ENCODE data around the gene RAB11FIP3.

The RAB11FIP3 gene

GRCh38 chr16:510066-510825, 84.8 kb downstream of the RAB11FIP3 start:
- DNase-seq (ENCODE audit: low read depth, low spot score), result no peak
- in situ Hi-C loops (cut with HindIII; ENCODE audit: low sequenced_read_pairs), result no loop called here
- no peak overlapping the region for H3K4me3 ChIP-seq (ENCODE audit: low read depth, low read length)
- TF ChIP-seq, protein P1, sequence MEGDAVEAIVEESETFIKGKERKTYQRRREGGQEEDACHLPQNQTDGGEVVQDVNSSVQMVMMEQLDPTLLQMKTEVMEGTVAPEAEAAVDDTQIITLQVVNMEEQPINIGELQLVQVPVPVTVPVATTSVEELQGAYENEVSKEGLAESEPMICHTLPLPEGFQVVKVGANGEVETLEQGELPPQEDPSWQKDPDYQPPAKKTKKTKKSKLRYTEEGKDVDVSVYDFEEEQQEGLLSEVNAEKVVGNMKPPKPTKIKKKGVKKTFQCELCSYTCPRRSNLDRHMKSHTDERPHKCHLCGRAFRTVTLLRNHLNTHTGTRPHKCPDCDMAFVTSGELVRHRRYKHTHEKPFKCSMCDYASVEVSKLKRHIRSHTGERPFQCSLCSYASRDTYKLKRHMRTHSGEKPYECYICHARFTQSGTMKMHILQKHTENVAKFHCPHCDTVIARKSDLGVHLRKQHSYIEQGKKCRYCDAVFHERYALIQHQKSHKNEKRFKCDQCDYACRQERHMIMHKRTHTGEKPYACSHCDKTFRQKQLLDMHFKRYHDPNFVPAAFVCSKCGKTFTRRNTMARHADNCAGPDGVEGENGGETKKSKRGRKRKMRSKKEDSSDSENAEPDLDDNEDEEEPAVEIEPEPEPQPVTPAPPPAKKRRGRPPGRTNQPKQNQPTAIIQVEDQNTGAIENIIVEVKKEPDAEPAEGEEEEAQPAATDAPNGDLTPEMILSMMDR (IDR thresholded peaks at IDR 0.05; ENCODE audit: low read depth, low read length), result no peak

DNA sequence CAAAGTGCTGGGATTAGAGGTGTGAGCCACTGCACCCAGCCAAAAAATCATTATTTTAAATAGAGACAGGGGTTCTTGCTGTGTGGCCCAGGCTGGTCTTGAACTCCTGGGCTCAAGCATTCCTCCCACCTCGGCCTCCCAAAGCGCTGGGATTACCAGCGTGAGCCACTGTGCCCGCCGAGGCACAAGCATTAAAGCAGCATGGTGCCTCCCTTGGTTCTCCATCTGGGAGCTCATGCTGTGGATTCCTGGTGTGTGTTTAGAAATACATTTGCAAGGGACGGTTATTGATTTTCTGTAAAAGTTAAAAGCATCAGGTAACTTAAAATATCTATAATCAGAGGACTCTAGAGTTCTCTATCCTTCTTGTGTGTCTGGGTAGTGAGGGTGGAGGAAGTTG, 87.4 kb downstream of the RAB11FIP3 start:
- in situ Hi-C loops (cut with HindIII; ENCODE audit: low sequenced_read_pairs), result no loop called here
- no peak overlapping the region for H3K4me3 ChIP-seq (ENCODE audit: low read depth, low read length)
- TF ChIP-seq, protein P1 (IDR thresholded peaks at IDR 0.05; ENCODE audit: low read depth, low read length), result no peak
- DNase-seq (ENCODE audit: low read depth, low spot score), result no peak

GRCh38 chr16:513950-514349, 88.5 kb downstream of the RAB11FIP3 start:
- in situ Hi-C loops (cut with HindIII; ENCODE audit: low sequenced_read_pairs), result no loop called here
- TF ChIP-seq, protein P1 (IDR thresholded peaks at IDR 0.05; ENCODE audit: low read depth, low read length), result no peak
- no peak overlapping the region for H3K4me3 ChIP-seq (ENCODE audit: low read depth, low read length)
- DNase-seq (ENCODE audit: low read depth, low spot score), result no peak

GRCh38 chr16:515175-515938, 89.9 kb downstream of the RAB11FIP3 start:
- DNase-seq (ENCODE audit: low read depth, low spot score), result no peak
- TF ChIP-seq, protein P1 (IDR thresholded peaks at IDR 0.05; ENCODE audit: low read depth, low read length), result no peak
- in situ Hi-C loops (cut with HindIII; ENCODE audit: low sequenced_read_pairs), result no loop called here
- no peak overlapping the region for H3K4me3 ChIP-seq (ENCODE audit: low read depth, low read length)

DNA sequence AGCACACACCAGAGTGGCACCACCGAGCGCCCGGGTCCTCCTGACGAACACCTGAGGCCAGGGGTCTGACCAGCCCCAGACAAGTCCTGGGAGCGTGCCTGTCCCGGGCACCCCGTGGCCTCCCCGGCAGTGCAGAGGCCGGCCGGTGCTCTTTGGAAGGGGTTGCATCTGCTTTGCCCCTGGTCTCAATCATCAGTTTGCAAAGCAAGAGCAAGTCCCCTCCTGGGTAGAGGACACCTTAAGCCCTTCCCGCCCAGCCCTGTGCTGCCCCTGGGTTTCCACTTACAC, 90.4 kb downstream of the RAB11FIP3 start:
- DNase-seq (ENCODE audit: low read depth, low spot score), result no peak
- H3K4me3 ChIP-seq (ENCODE audit: low read depth, low read length), result no peak overlapping the region
- in situ Hi-C loops (cut with HindIII; ENCODE audit: low sequenced_read_pairs), result no loop called here
- TF ChIP-seq, protein P1 (IDR thresholded peaks at IDR 0.05; ENCODE audit: low read depth, low read length), result no peak

DNA sequence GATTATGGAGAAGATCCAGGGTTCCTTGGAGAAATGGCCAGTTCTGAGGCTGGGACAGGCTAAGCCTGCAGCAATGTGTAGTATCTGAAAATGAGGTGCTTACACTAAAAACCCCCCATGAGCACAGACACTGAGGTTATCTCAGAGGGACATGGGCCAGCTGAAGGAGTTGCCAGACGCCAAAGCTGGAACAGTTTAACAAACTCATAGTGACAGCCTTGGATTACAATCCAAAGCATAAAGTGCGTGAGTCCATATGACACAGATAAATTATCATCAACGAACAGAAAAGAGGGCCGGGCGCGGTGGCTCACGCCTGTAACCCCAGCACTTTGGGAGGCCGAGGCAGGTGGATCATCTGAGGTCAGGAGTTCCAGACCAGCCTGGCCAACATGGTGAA, 90.9 kb downstream of the RAB11FIP3 start:
- TF ChIP-seq, protein P1 (IDR thresholded peaks at IDR 0.05; ENCODE audit: low read depth, low read length), result no peak
- in situ Hi-C loops (cut with HindIII; ENCODE audit: low sequenced_read_pairs), result no loop called here
- no peak overlapping the region for H3K4me3 ChIP-seq (ENCODE audit: low read depth, low read length)
- no peak for DNase-seq (ENCODE audit: low read depth, low spot score)
